H1 (cell line): Measurements from ENCODE around the gene EPB41L4B.

Source experiments
- ATF2 ChIP-seq: IDR thresholded peaks from 2 replicates; pipeline ENCODE4 v1.6.1; 2012; ENCODE audit warnings: low read length, inconsistent platforms
- EP300 ChIP-seq, 2 experiments: IDR thresholded peaks; 1 replicate in 1 of 2; 2 replicates in 1 of 2; pipeline ENCODE4 v1.6.1; 2011 to 2012; ENCODE audit warnings: low read depth in 2 of 2, low read length in 2 of 2, mild to moderate bottlenecking in 2 of 2, borderline replicate concordance in 1 of 2, inconsistent platforms in 1 of 2, moderate library complexity in 1 of 2
- GABPA ChIP-seq: IDR thresholded peaks from 2 replicates; pipeline ENCODE4 v1.6.1; 2011; ENCODE audit warnings: mild to moderate bottlenecking, low read length, moderate library complexity, borderline replicate concordance; ENCODE audit not compliant: insufficient read depth
- POLR2A ChIP-seq, 2 experiments: IDR thresholded peaks; 1 replicate in 1 of 2; 2 replicates in 1 of 2; pipeline ENCODE4 v1.6.1; 2011; ENCODE audit warnings: low read depth in 2 of 2, low read length in 2 of 2, mild to moderate bottlenecking in 2 of 2; ENCODE audit errors: control extremely low read depth in 1 of 2
- TF ChIP-seq, protein P1 (sequence below): IDR thresholded peaks from 2 replicates; pipeline ENCODE4 v1.6.1; 2011; ENCODE audit warnings: low read depth, mild to moderate bottlenecking, low read length; ENCODE audit not compliant: insufficient read depth

GRCh38 chr9:109179801-109180523 lies 140.9 kb downstream of the EPB41L4B start:
- TF ChIP-seq EP300 (IDR thresholded peaks at IDR 0.05; ENCODE audit: borderline replicate concordance in 1 of 2, low read depth in 2 of 2, low read length in 2 of 2): no peak
- no peak for TF ChIP-seq POLR2A (IDR thresholded peaks at IDR 0.05; ENCODE audit: control extremely low read depth in 1 of 2, low read depth in 2 of 2, low read length in 2 of 2)
- TF ChIP-seq GABPA: no peak
- TF ChIP-seq ATF2: no peak
- TF ChIP-seq, protein P1, sequence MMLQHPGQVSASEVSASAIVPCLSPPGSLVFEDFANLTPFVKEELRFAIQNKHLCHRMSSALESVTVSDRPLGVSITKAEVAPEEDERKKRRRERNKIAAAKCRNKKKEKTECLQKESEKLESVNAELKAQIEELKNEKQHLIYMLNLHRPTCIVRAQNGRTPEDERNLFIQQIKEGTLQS: no peak
